MV-4-11 (cell line): Measurements from ENCODE around the gene WIPI1.
A peak's percentile ranks its signal among the peaks of the same experiment; 100 is the strongest.
"Not testable (repeated sequence)": the region's sequence is repeated elsewhere in the genome, so short reads cannot be mapped to it uniquely, and the experiment has no call there.

Source experiments
- DNase-seq: peaks from one replicate; lab custom pipeline; 2025; lab: John Stamatoyannopoulos, UW

WIPI1 gene

GRCh38 chr17:68457168-68457538, at the start of gene WIPI1:
TSS of gene WIPI1 (minus strand) at chr17:68457496. CDS start at chr17:68457421, 75 bp downstream.
- DNase-seq: no peak

GRCh38 chr17:68505951-68506350, 48.7 kb upstream of the WIPI1 start:
- peak; percentile 60 for DNase-seq

- DNase-seq: no peak
These were observed 43.8 kb upstream of the WIPI1 start for GRCh38 chr17:68501074-68501473.

- DNase-seq: no peak
These were observed 42.3 kb upstream of the WIPI1 start for GRCh38 chr17:68499587-68499986.

- peak; percentile 55 for DNase-seq
These were observed 41.4 kb upstream of the WIPI1 start for GRCh38 chr17:68498479-68499326.

- DNase-seq: peak; percentile 95
These were observed 40.6 kb upstream of the WIPI1 start for GRCh38 chr17:68497885-68498319.

- no peak for DNase-seq
These were observed 37.8 kb upstream of the WIPI1 start for GRCh38 chr17:68495081-68495480.

GRCh38 chr17:68492394-68493054, 35.2 kb upstream of the WIPI1 start:
- DNase-seq: not testable (repeated sequence)

- DNase-seq: peak; percentile 97
These were observed 34.3 kb upstream of the WIPI1 start for GRCh38 chr17:68491381-68492231.

GRCh38 chr17:68489919-68490318, 32.6 kb upstream of the WIPI1 start:
- DNase-seq: no peak

GRCh38 chr17:68484458-68484857, 27.2 kb upstream of the WIPI1 start:
- DNase-seq: no peak

- no peak for DNase-seq
These were observed 25.3 kb upstream of the WIPI1 start for GRCh38 chr17:68482576-68483041.

GRCh38 chr17:68480885-68481284, 23.6 kb upstream of the WIPI1 start:
- no peak for DNase-seq

- no peak for DNase-seq
These were observed 13.7 kb upstream of the WIPI1 start for GRCh38 chr17:68470961-68471360.

GRCh38 chr17:68468788-68469187, 11.5 kb upstream of the WIPI1 start:
- DNase-seq: no peak

GRCh38 chr17:68468334-68468733, 11.0 kb upstream of the WIPI1 start:
- no peak for DNase-seq

- DNase-seq: no peak
These were observed 6.1 kb upstream of the WIPI1 start for GRCh38 chr17:68463211-68464019.

- peak; percentile 70 for DNase-seq
These were observed 5.3 kb upstream of the WIPI1 start for GRCh38 chr17:68462381-68463210.

GRCh38 chr17:68461589-68461988, 4.3 kb upstream of the WIPI1 start:
- DNase-seq: peak; percentile 25

- DNase-seq: no peak
These were observed 3.8 kb upstream of the WIPI1 start for GRCh38 chr17:68461122-68461539.
